Posterior vena cava (tissue), 2 donors: ENCODE measurements around the gene PCDHGA1. TPM values are rescaled to one million over a fixed set of nuclear protein-coding genes. Genes with fewer than 3 reads are reported as not detected.
"Not testable (repeated sequence)": the region's sequence is repeated elsewhere in the genome, so short reads cannot be mapped to it uniquely, and the experiment has no call there.

Experiments used
- DNase-seq: peaks from one replicate; pipeline ENCODE4 v3.0.0-alpha.2; 2020; ENCODE audit warnings: low spot score
- intact Hi-C, 2 donors: fragments of 100-400 bp; cut with DNase I; formaldehyde crosslinking; loops; one replicate each; pipeline versions ENCODE4 v1.14.1 to v1.14.2; 2022 to 2023
- total RNA-seq, 2 donors: library from RNA; stranded (reverse); fragmentation: NEBNext Ultra II Directional; extraction: Animal tissue kit (Norgen Biotek cat#: 25700); gene quantifications; one replicate each; pipeline ENCODE4 v1.2.1, GENCODE V29; 2021
- donor health status: DM: yes; HTN: yes; CAD: no.
- donor health status: DM: yes; HTN: yes; CAD: no.

The PCDHGA1 gene
- total RNA-seq, 2 donors from 2014 or later = 0.81 to 0.93 TPM

- intact Hi-C loops = no loop called here
- no peak for DNase-seq
Observed at GRCh38 chr5:141343953-141344463, 13.7 kb downstream of the PCDHGA1 start.

GRCh38 chr5:141345327-141345726, 15.0 kb downstream of the PCDHGA1 start:
- intact Hi-C loops = no loop called here

DNA sequence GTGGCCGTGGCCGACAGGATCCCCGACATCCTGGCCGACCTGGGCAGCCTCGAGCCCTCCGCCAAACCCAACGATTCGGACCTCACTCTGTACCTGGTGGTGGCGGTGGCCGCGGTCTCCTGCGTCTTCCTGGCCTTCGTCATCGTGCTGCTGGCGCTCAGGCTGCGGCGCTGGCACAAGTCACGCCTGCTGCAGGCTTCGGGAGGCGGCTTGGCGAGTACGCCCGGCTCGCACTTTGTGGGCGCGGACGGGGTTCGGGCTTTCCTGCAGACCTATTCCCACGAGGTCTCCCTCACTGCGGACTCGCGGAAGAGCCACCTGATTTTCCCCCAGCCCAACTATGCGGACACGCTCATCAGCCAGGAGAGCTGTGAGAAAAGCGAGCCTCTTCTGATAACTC, 15.7 kb downstream of the PCDHGA1 start:
- peak; percentile 47 for DNase-seq
- intact Hi-C loops = not testable (repeated sequence)

More at GRCh38 chr5:141345327-141345726, 15.0 kb downstream of the PCDHGA1 start:
- peak; percentile 36 for DNase-seq

GRCh38 chr5:141349917-141350619, 19.8 kb downstream of the PCDHGA1 start, which contains the start of gene PCDHGB1:
TSS of gene PCDHGB1 (plus strand) at chr5:141350099. CDS start at chr5:141350261, 162 bp downstream.
- intact Hi-C loops = no loop called here
- DNase-seq = no peak

- DNase-seq = no peak
- intact Hi-C loops = no loop called here
Observed at GRCh38 chr5:141351591-141351990, 21.3 kb downstream of the PCDHGA1 start.

DNA sequence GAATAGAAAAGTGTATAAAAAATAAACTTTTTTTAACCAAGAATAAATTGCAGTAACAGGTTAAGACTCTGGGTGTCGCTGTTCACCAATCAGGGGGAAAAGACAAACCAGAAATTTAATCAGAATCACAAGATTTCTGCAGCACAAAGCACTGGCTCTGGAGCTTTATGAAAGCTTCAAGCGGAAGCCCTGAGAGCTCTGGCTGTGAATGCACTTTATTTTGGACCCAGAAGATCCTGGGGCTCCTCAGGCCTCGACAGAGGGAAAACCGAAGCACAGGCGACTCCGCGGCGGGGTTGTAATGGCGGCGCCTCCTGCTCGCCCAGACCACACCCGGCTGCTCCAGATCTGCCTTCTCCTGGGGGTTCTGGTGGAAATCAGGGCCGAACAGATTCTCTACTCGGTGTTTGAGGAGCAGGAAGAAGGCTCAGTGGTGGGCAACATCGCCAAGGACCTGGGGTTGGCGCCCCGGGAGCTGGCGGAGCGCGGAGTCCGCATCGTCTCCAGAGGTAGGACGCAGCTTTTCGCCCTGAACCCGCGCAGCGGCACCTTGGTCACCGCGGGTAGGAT, 24.7 kb downstream of the PCDHGA1 start, which contains the start of gene PCDHGA4:
PCDHGA4 (plus strand) TSS at position 122 of the 570 bp plus-strand sequence; CDS start at position 209, 87 bp downstream.
- intact Hi-C loops = no loop called here
- no peak for DNase-seq

DNA sequence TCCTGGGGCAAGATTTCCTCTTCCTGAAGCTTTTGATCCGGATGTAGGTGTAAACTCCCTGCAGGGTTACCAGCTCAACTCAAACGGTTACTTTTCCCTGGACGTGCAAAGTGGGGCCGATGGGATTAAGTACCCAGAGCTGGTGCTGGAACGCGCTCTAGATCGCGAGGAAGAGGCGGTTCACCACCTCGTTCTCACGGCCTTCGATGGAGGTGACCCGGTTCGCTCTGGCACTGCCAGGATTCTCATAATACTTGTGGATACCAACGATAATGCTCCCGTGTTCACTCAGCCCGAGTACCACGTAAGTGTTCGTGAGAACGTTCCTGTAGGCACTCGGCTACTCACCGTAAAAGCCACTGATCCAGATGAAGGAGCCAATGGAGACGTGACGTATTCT, 25.3 kb downstream of the PCDHGA1 start:
- intact Hi-C loops = no loop called here
- no peak for DNase-seq

- no peak for DNase-seq
- intact Hi-C loops = no loop called here
Observed at GRCh38 chr5:141356133-141356532, 25.8 kb downstream of the PCDHGA1 start.

- DNase-seq = no peak
- intact Hi-C loops = no loop called here
Observed at GRCh38 chr5:141356950-141357349, 26.6 kb downstream of the PCDHGA1 start.

GRCh38 chr5:141359790-141360426, 29.6 kb downstream of the PCDHGA1 start, which contains the start of gene PCDHGB2:
TSS of gene PCDHGB2 (plus strand) at chr5:141359994. CDS start at chr5:141360136, 142 bp downstream.
- no peak for DNase-seq
- intact Hi-C loops = no loop called here

DNA sequence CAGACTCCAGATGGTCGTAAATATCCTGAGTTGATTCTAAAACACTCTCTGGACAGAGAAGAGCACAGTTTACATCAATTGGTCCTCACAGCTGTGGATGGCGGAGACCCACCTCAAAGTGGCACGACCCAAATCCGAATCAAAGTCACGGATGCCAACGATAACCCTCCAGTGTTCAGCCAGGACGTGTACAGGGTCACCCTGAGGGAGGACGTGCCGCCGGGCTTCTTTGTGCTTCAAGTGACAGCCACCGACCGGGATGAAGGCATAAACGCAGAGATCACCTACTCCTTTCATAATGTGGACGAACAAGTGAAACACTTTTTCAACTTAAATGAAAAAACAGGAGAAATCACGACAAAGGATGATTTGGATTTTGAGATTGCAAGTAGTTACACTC, 30.4 kb downstream of the PCDHGA1 start:
- no peak for DNase-seq
- intact Hi-C loops = no loop called here

DNA sequence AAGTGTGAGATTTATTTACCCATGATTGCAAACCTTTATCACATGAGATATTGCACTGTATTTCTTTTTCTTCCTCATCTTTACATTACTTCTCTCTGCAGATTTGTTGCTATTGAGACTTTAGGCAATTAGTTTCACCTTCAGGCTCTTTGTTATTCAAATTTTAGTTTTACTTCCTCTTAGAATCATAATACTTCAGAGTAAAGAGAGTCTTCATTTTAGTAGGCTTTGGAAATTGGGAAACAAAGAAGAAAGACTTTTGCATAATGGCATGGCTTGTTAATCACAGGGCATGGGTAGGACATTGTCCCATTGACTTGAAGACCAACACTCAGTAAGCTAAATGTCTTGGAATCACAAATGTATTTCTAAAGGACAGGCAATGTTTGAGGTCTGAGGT, 32.4 kb downstream of the PCDHGA1 start:
- no peak for DNase-seq
- intact Hi-C loops = loop anchor here in 1 of 2 donors (2.0 kb wide), 1 partner anchor 26 kb away; no protein-coding TSS in a partner anchor

GRCh38 chr5:141363952-141364660, 33.8 kb downstream of the PCDHGA1 start, which contains the start of gene PCDHGA5:
TSS of gene PCDHGA5 (plus strand) at chr5:141364162. CDS start at chr5:141364331, 169 bp downstream.
- intact Hi-C loops = loop anchor here in 1 of 2 donors (2.0 kb wide), 1 partner anchor 27 kb away; no protein-coding TSS in a partner anchor
- DNase-seq = no peak

DNA sequence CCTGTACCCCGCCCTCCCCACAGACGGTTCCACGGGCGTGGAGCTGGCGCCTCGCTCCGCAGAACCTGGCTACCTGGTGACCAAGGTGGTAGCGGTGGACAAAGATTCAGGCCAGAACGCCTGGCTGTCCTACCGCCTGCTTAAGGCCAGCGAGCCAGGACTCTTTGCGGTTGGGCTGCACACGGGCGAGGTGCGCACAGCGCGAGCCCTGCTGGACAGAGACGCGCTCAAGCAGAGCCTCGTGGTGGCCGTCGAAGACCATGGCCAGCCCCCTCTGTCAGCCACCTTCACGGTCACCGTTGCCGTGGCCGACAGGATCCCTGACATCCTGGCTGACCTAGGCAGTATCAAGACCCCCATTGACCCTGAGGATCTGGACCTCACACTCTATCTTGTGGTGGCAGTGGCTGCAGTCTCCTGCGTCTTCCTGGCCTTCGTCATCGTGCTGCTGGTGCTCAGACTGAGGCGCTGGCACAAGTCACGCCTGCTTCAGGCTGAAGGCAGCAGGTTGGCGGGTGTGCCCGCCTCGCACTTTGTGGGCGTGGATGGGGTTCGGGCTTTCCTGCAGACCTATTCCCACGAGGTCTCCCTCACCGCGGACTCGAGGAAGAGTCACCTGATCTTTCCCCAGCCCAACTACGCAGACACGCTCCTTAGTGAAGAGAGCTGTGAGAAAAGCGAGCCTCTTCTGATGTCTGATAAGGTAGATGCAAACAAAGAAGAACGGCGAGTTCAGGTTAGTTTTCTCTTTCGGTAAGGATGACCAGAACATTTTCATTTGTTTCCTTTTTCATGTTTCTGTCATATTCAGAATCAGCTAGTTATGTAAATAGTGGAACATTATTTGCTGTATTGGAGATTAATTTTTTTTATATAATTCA, 35.9 kb downstream of the PCDHGA1 start:
- DNase-seq = no peak
- intact Hi-C loops = no loop called here

DNA sequence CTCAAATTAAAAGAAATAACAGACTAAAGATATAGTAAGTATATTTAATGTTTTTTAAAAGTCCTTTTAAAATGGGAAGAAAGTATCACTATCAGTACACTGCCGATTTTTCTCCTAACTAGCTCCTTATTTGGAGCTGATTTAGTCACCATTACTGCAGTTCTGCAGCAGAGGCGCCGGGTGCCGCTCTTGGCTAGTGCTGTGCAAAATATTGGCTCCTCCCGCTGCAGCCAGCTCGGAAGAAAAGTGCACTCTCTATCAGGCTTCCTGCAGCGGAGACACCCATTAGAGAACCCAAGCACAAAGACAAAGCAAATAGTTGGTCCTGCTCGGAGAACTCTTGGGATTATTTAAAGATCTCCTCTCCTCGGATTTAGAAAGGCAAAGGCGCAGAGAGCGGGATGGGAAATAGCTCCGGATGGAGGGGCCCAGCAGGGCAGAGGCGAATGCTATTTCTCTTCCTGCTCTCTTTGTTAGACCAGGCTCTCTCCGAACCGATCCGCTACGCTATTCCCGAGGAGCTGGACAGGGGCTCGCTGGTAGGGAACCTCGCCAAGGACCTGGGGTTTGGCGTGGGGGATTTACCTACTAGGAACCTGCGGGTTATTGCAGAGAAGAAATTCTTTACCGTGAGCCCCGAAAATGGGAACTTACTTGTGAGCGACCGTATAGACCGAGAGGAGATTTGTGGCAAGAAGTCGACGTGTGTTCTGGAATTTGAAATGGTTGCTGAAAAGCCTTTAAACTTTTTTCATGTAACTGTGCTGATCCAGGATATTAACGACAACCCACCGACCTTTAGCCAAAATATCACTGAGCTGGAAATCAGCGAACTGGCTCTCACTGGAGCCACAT, 39.9 kb downstream of the PCDHGA1 start, which contains the start of gene PCDHGB3:
PCDHGB3 (plus strand) TSS at position 249 of the 855 bp plus-strand sequence; CDS start at position 402, 153 bp downstream.
- intact Hi-C loops = no loop called here
- DNase-seq = no peak

DNA sequence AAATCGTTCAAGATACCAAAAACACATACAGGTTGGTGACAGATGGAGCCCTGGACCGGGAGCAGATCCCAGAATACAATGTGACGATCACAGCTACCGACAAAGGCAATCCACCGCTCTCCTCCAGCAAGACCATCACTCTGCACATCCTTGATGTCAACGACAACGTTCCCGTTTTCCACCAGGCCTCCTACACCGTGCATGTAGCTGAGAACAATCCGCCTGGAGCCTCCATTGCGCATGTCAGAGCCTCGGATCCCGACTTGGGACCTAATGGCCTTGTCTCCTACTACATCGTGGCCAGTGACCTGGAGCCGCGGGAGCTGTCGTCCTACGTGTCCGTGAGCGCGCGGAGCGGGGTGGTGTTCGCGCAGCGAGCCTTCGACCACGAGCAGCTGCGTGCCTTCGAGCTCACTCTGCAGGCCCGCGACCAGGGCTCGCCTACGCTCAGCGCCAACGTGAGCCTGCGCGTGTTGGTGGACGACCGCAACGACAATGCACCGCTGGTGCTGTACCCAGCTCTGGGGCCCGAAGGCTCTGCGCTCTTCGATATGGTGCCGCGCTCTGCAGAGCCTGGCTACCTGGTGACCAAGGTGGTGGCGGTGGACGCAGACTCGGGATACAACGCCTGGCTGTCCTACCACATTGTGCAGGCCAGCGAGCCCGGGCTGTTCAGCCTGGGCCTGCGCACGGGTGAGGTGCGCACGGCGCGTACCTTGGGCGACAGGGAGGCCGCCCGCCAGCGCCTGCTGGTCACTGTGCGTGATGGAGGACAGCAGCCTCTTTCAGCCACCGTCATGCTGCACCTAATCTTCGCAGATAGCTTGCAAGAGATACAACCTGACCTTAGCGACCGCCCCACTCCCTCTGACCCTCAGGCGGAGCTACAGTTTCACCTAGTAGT, 41.5 kb downstream of the PCDHGA1 start:
- no peak for DNase-seq
- intact Hi-C loops = no loop called here
